Adrenal gland (tissue), 5 donors: ENCODE data around the gene TNRC18.

ENCODE experiments used
- POLR2A ChIP-seq, 2 donors: fragments of 450-650 bp; IDR thresholded peaks; one replicate each; pipeline ENCODE4 v1.6.1; 2017; ENCODE audit warnings: antibody characterized with exemption in 2 of 2, mild to moderate bottlenecking in 2 of 2, moderate library complexity in 1 of 2
- TF ChIP-seq, protein P1 (sequence below), 6 experiments: fragments of 450-650 bp in 4 of 6; fragments of 200-600 bp in 2 of 6; sonication (generic) in 1 of 6; IDR thresholded peaks; 1 replicate in 5 of 6; 2 replicates in 1 of 6; pipeline versions ENCODE4 v1.5.1 to v1.8.0; 2016 to 2021; ENCODE audit warnings: antibody characterized with exemption in 6 of 6, mild to moderate bottlenecking in 2 of 6, moderate library complexity in 1 of 6
- donor health status: DM: no; HTN: no; CAD: no.

DNA sequence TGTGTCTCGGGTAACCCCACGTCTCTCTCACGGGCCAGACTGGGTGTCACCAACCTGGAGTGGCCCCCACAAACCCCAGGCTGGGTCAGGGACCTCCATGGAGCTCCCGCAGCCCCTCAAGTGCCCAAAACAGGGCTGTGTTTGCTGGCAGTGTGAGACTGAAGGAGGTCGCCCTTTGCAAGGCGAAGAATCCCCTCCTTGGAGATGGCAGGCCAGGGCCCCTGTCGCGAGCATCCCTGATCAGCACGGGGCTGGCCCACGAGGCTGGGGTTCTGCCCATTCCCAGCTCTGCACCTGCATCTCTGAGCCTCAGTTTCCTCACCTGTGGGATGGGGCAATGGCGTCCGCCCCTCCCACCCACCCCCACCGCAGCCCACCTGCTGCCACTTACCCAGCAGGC lies 78.5 kb downstream of the TNRC18 start:
- TF ChIP-seq, protein P1, sequence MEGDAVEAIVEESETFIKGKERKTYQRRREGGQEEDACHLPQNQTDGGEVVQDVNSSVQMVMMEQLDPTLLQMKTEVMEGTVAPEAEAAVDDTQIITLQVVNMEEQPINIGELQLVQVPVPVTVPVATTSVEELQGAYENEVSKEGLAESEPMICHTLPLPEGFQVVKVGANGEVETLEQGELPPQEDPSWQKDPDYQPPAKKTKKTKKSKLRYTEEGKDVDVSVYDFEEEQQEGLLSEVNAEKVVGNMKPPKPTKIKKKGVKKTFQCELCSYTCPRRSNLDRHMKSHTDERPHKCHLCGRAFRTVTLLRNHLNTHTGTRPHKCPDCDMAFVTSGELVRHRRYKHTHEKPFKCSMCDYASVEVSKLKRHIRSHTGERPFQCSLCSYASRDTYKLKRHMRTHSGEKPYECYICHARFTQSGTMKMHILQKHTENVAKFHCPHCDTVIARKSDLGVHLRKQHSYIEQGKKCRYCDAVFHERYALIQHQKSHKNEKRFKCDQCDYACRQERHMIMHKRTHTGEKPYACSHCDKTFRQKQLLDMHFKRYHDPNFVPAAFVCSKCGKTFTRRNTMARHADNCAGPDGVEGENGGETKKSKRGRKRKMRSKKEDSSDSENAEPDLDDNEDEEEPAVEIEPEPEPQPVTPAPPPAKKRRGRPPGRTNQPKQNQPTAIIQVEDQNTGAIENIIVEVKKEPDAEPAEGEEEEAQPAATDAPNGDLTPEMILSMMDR (IDR thresholded peaks at IDR 0.05) = no peak
- no peak for TF ChIP-seq POLR2A (IDR thresholded peaks at IDR 0.05)
